Measurements from ENCODE around the gene PIM1. TPM values are rescaled to one million over a fixed set of nuclear protein-coding genes. Genes with fewer than 3 reads are reported as not detected.

PIM1 gene
- total RNA-seq, 2 donors from 2014 or later = 511 to 723 TPM

- DNase-seq (ENCODE audit: low spot score) (no peak), ATAC-seq (no peak)
- Mint-ChIP-seq H3K36me3 (no peaks in the 10 kb centered on the region), H3K9me3 (no peaks in the 10 kb centered on the region), H3K27ac (peak overlapping the region in 1 of 2 donors; percentile 12), H3K4me1 (ENCODE audit: low read depth in 2 of 2) (peaks cover 17 to 30% of the 10 kb centered on the region in 2 donors), H3K4me3 (no peak overlapping the region), H3K27me3 (peaks cover 4 to 13% of the 10 kb centered on the region in 2 donors)
Observed at GRCh38 chr6:37142050-37142614, 27.8 kb upstream of the PIM1 start.

DNA sequence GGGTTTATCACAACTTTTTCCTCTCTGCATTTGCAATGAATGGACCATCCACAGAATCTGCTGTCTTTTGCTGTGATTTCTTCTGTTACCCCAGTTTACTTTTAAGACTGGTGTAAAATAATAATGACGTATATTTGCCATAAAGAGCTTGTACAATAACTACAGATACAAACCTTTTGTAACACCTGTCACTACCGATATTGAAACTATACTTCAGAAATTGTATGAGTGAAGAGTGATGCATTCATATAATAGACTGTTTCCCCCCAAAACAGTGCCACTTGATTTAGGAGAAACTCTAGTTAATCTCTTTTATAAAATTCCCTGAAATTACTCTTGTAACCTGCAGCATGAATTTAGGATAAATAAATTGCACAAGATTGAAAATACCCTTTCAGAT is 26.4 kb upstream of the PIM1 start:
- ATAC-seq (no peak), DNase-seq (ENCODE audit: low spot score) (no peak)
- no peaks in the 10 kb centered on the region for H3K9me3 Mint-ChIP-seq
- peaks cover 4 to 8% of the 10 kb centered on the region in 2 donors for H3K27me3 Mint-ChIP-seq
- peaks cover 6 to 17% of the 10 kb centered on the region in 2 donors for H3K4me1 Mint-ChIP-seq (ENCODE audit: low read depth in 2 of 2)
- H3K36me3 Mint-ChIP-seq = no peaks in the 10 kb centered on the region
- H3K27ac Mint-ChIP-seq = no peak overlapping the region
- peak overlapping the region; percentile 38 for H3K4me3 Mint-ChIP-seq

GRCh38 chr6:37145443-37145842 is 24.5 kb upstream of the PIM1 start:
- no peak for ATAC-seq
- no peaks in the 10 kb centered on the region for H3K36me3 Mint-ChIP-seq
- no peak overlapping the region for H3K27ac Mint-ChIP-seq
- peaks cover 4 to 7% of the 10 kb centered on the region in 2 donors for H3K27me3 Mint-ChIP-seq
- peaks cover 15 to 23% of the 10 kb centered on the region in 2 donors for H3K4me1 Mint-ChIP-seq (ENCODE audit: low read depth in 2 of 2)
- H3K4me3 Mint-ChIP-seq = no peak overlapping the region
- DNase-seq (ENCODE audit: low spot score) = no peak
- no peaks in the 10 kb centered on the region for H3K9me3 Mint-ChIP-seq

- ATAC-seq (no peak), DNase-seq (ENCODE audit: low spot score) (no peak)
- H3K4me3 Mint-ChIP-seq = no peak overlapping the region
- H3K27ac Mint-ChIP-seq = no peak overlapping the region
- H3K36me3 Mint-ChIP-seq = no peaks in the 10 kb centered on the region
- no peaks in the 10 kb centered on the region for H3K9me3 Mint-ChIP-seq
- peaks cover 0 to 3% of the 10 kb centered on the region in 2 donors for H3K27me3 Mint-ChIP-seq
- peaks cover 10 to 15% of the 10 kb centered on the region in 2 donors for H3K4me1 Mint-ChIP-seq (ENCODE audit: low read depth in 2 of 2)
Observed at GRCh38 chr6:37146735-37147157, 23.2 kb upstream of the PIM1 start.

DNA sequence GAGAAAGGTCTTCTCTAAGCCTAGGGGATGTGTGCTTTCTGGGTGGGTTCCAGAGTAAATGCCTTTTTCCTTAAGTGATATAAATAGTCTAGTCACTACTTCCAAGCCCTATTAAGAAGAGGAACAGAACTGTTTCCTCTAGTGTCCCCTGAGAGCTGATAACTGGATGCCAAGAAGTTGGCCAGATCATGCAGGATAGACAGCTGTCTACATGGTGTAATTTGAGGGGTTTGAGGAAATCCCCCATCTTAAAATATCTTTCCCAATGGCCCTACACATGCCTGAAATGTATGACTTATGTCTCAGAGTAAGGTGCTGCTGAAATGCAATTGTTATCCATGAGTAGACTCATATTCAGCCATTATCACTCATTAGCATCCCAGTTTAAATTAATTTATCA is 20.2 kb upstream of the PIM1 start:
- Mint-ChIP-seq H3K27ac (peak overlapping the region in 1 of 2 donors; percentile 11), H3K27me3 (peaks cover 0 to 3% of the 10 kb centered on the region in 2 donors), H3K4me1 (ENCODE audit: low read depth in 2 of 2) (peaks cover 6 to 13% of the 10 kb centered on the region in 2 donors), H3K4me3 (no peak overlapping the region), H3K36me3 (no peaks in the 10 kb centered on the region), H3K9me3 (no peaks in the 10 kb centered on the region)
- no peak for DNase-seq (ENCODE audit: low spot score)
- no peak for ATAC-seq

DNA sequence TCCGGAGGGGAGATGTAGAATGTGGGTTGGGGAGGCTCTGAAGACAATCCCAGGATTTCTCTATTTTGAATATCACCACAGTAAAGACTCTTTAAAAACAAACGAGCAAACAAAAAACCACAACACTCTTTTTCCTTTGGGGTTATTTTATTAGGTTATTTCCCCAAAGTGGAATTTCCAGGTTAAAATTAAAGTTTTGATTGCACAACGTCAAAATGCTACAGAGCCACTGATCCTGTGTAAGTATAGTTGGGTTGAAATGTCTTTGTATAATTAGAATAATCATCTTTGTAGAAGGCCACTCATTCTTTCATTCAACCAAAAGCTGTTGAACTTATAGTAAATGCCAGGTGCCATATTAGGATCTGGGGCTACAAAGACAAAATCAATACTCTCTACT is 19.6 kb upstream of the PIM1 start:
- Mint-ChIP-seq H3K4me1 (ENCODE audit: low read depth in 2 of 2) (peaks cover 9 to 14% of the 10 kb centered on the region in 2 donors), H3K4me3 (no peak overlapping the region), H3K27me3 (peaks cover 0 to 3% of the 10 kb centered on the region in 2 donors), H3K27ac (peak overlapping the region in 1 of 2 donors; percentile 11), H3K9me3 (no peaks in the 10 kb centered on the region), H3K36me3 (no peaks in the 10 kb centered on the region)
- ATAC-seq (no peak), DNase-seq (ENCODE audit: low spot score) (no peak)

GRCh38 chr6:37155394-37156312 is 14.3 kb upstream of the PIM1 start:
- Mint-ChIP-seq H3K4me3 (peak overlapping the region; percentile 26), H3K4me1 (ENCODE audit: low read depth in 2 of 2) (peaks cover 7 to 9% of the 10 kb centered on the region in 2 donors), H3K36me3 (no peaks in the 10 kb centered on the region), H3K9me3 (no peaks in the 10 kb centered on the region), H3K27me3 (peaks cover 2 to 3% of the 10 kb centered on the region in 2 donors), H3K27ac (no peak overlapping the region)
- ATAC-seq (peak; percentile 20 to 57), DNase-seq (ENCODE audit: low spot score) (no peak)

- Mint-ChIP-seq H3K4me1 (ENCODE audit: low read depth in 2 of 2) (peaks cover 14 to 15% of the 10 kb centered on the region in 2 donors), H3K27ac (no peak overlapping the region), H3K4me3 (no peak overlapping the region), H3K9me3 (no peaks in the 10 kb centered on the region), H3K36me3 (no peaks in the 10 kb centered on the region), H3K27me3 (peaks cover 6% of the 10 kb centered on the region in 2 donors)
- DNase-seq (ENCODE audit: low spot score) (no peak), ATAC-seq (no peak)
Observed at GRCh38 chr6:37158508-37158907, 11.4 kb upstream of the PIM1 start.

DNA sequence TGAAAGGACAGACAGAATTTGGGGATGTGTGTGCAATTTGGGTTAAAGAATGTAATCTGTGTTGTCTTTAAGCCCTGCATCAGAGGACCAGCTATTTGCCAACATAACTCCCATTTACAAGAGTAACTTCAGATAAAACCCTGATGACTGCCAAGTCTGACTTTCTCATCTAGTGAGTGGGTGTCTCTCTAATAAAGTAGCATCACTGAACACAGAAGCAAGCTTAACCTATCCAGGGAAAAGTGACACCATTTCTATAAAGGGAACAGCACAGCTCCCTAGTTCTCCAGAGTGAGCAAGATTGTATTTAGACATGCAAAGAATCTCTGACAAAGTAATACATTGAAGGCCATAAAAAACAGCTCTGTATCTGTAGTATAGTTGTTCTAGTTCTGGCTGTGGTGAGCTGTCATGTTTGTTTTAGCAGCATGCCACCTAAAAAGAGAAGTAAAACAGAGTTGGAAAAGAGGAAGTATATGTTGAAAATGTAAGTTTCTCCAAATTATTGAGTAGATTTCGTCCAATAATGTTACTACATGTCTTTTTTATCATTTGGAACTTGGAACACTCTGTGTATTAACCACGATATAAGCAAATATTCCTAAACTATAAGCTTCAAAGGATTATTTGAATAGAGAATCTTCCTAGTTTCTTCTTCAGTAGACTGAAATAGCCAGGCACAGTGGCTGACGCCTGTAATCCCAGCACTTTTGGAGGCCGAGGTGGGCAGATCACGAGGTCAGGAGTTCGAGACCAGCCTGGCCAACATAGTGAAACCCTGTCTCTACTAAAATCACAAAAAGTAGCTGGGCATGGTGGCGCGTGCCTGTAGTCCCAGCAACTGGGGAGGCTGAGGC is 8.8 kb upstream of the PIM1 start:
- Mint-ChIP-seq H3K4me3 (no peak overlapping the region), H3K36me3 (no peaks in the 10 kb centered on the region), H3K9me3 (no peaks in the 10 kb centered on the region), H3K27ac (peak overlapping the region in 1 of 2 donors; percentile 19), H3K4me1 (ENCODE audit: low read depth in 2 of 2) (peaks cover 14 to 16% of the 10 kb centered on the region in 2 donors), H3K27me3 (peaks cover 6% of the 10 kb centered on the region in 2 donors)
- DNase-seq (ENCODE audit: low spot score) (no peak), ATAC-seq (no peak)

GRCh38 chr6:37162740-37163139 is 7.2 kb upstream of the PIM1 start:
- Mint-ChIP-seq H3K9me3 (no peaks in the 10 kb centered on the region), H3K4me1 (ENCODE audit: low read depth in 2 of 2) (peaks cover 14 to 16% of the 10 kb centered on the region in 2 donors), H3K27me3 (peaks cover 6% of the 10 kb centered on the region in 2 donors), H3K4me3 (no peak overlapping the region), H3K36me3 (no peaks in the 10 kb centered on the region), H3K27ac (no peak overlapping the region)
- DNase-seq (ENCODE audit: low spot score) (no peak), ATAC-seq (no peak)

- Mint-ChIP-seq H3K4me3 (peak overlapping the region; percentile 98), H3K36me3 (peaks cover 19% of the 10 kb centered on the region), H3K27me3 (no peaks in the 10 kb centered on the region), H3K4me1 (ENCODE audit: low read depth in 2 of 2) (peaks cover 29 to 33% of the 10 kb centered on the region in 2 donors), H3K27ac (peak overlapping the region; percentile 90 to 95), H3K9me3 (no peaks in the 10 kb centered on the region)
- ATAC-seq = no peak
- no peak for DNase-seq (ENCODE audit: low spot score)
Observed at GRCh38 chr6:37168163-37168758, 1.7 kb upstream of the PIM1 start.

DNA sequence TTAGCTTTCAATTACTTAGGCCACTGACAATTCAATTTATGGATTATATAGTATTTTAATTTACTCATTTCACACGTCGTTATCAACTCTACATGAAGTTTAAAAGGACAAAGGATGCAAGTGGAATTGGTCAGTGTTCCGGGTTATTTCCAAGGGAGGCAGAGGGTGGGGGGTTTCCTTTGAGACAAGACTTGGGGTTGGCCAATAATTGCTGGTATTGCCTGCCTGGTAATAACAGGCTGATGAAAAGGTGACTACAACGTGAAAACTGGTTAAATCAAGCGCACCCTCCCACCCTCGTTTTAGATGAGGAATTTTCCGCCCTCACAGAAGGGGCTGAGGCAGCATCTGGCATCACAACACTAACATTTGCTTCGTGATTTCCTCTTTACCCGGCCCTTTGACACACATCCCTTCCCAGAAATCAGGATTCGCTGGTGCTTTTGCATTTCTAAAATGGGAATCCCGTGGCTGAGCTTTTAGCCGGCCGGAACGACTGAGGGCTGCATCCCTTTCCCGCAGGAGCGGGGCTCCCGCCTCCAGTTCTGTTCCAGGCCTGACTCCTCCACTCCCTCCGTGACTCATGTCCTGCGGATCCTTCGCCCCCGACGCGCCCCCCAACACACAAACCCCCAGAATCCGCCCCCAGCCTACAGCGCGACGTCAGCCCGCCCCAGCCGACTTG is 999 bp upstream of the PIM1 start:
- H3K27me3 Mint-ChIP-seq = no peaks in the 10 kb centered on the region
- peaks cover 26% of the 10 kb centered on the region for H3K36me3 Mint-ChIP-seq
- peak overlapping the region; percentile 90 to 95 for H3K27ac Mint-ChIP-seq
- DNase-seq (ENCODE audit: low spot score) (no peak), ATAC-seq (no peak)
- no peaks in the 10 kb centered on the region for H3K9me3 Mint-ChIP-seq
- peaks cover 36 to 40% of the 10 kb centered on the region in 2 donors for H3K4me1 Mint-ChIP-seq (ENCODE audit: low read depth in 2 of 2)
- H3K4me3 Mint-ChIP-seq = peak overlapping the region; percentile 98

All from natural killer cell treated with Interleukin-12 subunit alpha and Interleukin-12 subunit beta and Interleukin-15 and Interleukin-18, amount 100 ng/mL, for 72 hours (primary cell).